ENCODE results near the gene CAV2.

Gene CAV2

GRCh38 chr7:116495736-116496135, 3.8 kb upstream of the CAV2 start:
- DNase-seq (ENCODE audit: low read depth in 2 of 2) = no peak

GRCh38 chr7:116496653-116497052, 2.9 kb upstream of the CAV2 start:
- DNase-seq (ENCODE audit: low read depth in 2 of 2) = no peak

- no peak for DNase-seq (ENCODE audit: low read depth in 2 of 2)
Measured at GRCh38 chr7:116497708-116498107, 1.8 kb upstream of the CAV2 start.

DNA sequence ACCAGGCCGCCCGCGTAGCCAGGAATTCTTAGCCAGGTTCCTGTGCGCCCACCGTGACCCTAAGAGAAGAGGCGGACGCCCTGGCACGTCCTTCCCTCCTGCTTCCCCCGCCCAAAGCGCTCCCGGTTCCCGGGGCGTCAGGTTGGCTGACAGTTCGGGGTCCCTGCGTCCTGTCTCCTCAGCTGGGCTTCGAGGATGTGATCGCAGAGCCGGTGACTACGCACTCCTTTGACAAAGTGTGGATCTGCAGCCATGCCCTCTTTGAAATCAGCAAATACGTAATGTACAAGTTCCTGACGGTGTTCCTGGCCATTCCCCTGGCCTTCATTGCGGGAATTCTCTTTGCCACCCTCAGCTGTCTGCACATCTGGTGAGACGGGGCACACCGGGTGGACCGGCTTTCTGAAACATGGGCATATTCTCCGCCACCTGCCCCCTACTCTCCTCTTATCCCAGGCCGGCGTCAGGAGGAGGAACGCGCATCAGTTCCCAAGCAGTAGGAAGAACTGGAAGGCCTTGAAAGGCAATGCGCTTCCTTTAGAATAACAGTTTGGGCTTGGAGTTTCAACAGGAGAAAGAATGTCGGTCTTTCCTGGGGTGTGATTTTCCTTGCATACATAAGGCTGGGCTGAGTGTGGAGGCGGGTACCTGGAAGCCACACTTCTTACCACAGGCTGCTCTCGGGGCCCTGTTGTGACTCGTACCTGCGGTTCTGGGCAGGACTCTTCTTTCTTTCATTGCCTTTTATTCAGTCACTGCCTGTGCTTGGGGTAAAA, 728 bp downstream of the CAV2 start:
- DNase-seq (ENCODE audit: low read depth in 2 of 2) = no peak

GRCh38 chr7:116501425-116502167, 2.1 kb downstream of the CAV2 start:
- DNase-seq (ENCODE audit: low read depth in 2 of 2) = no peak

GRCh38 chr7:116502201-116503096, 2.9 kb downstream of the CAV2 start:
- no peak for DNase-seq (ENCODE audit: low read depth in 2 of 2)

DNA sequence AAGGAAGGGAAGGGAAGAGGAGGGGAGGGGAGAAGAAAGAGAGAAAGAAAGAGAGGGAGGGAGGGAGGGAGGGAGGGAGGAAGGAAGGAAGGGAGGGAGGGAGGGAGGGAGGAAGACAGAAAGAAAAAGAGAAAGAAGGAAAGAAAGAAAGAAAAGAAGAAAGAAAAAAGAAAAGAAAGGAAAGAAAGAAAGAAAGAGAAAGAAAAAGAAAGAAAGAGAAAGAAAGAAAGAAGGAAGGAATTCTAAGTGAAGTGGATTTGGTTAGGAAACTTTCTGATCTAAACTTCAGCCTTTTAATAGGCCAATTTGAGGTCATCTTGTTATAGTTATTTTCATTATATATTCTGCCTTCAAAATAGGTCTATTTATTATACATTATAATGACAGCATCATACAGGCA, 4.3 kb downstream of the CAV2 start:
- no peak for DNase-seq (ENCODE audit: low read depth in 2 of 2)

DNA sequence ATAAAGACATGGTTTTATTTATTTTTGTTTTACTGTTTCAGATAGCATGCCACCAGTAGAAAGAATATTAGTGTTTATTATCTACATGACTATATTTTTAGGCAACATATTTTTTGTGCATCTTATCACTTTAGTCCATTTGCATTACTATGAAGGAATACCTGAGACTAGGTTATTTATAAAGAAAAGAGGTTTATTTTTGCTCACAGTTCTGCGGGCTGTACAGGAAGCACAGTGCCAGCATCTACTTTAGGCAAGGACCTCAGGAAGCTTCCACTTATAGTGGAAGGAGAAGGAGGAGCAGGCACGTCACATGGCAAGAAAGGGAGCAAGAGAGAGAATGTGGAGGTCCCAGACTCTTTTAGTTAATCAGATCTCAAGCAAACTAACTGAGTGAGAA, 5.7 kb downstream of the CAV2 start:
- DNase-seq (ENCODE audit: low read depth in 2 of 2) = no peak

DNA sequence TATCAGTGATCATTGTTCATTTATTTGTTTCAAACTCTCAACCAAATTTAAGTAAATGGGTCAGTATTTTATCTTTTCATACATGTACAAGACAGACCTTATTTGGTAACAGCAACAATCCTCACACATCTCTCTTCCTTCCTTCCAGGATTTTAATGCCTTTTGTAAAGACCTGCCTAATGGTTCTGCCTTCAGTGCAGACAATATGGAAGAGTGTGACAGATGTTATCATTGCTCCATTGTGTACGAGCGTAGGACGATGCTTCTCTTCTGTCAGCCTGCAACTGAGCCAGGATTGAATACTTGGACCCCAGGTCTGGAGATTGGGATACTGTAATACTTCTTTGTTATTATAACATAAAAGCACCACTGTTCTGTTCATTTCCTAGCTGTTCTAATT, 6.3 kb downstream of the CAV2 start:
- no peak for DNase-seq (ENCODE audit: low read depth in 2 of 2)

DNA sequence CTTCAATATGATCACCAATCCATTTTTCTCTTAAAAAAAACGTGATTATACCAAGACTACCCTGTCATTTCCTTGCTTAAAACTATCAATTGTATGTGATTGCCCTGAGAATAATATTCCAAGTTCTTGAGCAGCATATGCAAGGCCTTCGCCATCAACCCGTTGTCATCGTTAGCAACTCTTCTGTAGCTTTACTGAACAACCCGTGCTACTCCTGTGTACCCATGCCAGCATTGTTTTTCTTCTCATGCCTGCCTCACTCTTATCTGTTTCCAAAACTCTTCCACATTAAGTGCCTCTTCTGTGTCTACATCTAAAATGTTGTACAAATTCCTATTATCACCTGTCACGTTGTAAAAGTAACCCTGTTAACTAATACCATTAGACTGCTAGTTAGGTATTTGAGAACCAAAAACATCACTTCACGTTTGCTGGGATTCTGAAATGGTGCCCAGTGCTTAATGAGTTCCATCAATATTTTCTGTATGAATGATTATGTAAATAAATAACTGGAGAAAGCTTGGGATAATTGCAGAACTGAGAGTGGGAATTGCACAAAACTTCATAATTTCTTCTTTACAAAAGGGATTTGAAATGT, 10.5 kb downstream of the CAV2 start:
- no peak for DNase-seq (ENCODE audit: low read depth in 2 of 2)

DNA sequence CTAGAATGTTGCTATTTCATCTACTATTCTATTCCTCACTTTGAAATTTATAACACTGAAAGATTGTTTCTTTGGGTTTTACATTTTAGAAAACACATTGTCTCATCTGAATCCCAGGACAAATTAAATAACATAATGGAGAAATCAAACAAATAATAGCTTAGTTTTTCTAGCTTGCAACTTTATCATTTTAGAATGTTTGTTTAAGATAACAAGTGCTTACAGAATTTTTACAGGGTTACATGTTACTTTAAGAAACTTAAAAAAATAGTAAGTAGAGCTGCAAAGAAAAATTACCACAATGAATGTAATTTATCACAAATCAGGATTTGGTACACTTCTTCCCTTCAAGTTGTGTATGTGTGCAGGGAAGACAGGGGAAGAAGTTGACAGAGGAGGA, 11.3 kb downstream of the CAV2 start:
- DNase-seq (ENCODE audit: low read depth in 2 of 2) = no peak

GRCh38 chr7:116511552-116512519, 12.3 kb downstream of the CAV2 start:
- DNase-seq (ENCODE audit: low read depth in 2 of 2) = no peak

GRCh38 chr7:116512520-116513188, 13.1 kb downstream of the CAV2 start:
- DNase-seq (ENCODE audit: low read depth in 2 of 2) = no peak

DNA sequence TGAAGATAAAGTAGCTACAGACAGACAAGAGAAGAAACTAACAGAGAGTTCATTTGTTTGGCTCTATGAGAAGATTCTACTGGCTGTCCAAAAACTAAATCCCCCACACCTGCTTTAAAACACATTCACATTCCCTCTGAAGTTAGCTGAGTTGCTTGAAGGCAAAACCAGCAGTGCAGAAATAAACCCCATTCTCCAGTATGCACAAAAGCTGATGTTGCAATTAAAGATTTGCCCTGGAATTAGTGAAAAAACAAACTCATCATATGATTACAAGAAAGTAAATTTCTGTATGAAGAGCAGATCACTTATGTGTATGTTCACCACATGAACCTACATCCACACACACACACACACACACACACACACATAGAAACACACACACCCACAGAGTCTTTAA, 16.0 kb downstream of the CAV2 start:
- no peak for DNase-seq (ENCODE audit: low read depth in 2 of 2)

GRCh38 chr7:116516324-116516723, 16.8 kb downstream of the CAV2 start:
- no peak for DNase-seq (ENCODE audit: low read depth in 2 of 2)

GRCh38 chr7:116517626-116518025, 18.1 kb downstream of the CAV2 start:
- DNase-seq (ENCODE audit: low read depth in 2 of 2) = no peak

- no peak for DNase-seq (ENCODE audit: low read depth in 2 of 2)
Measured at GRCh38 chr7:116518961-116519360, 19.4 kb downstream of the CAV2 start.

DNA sequence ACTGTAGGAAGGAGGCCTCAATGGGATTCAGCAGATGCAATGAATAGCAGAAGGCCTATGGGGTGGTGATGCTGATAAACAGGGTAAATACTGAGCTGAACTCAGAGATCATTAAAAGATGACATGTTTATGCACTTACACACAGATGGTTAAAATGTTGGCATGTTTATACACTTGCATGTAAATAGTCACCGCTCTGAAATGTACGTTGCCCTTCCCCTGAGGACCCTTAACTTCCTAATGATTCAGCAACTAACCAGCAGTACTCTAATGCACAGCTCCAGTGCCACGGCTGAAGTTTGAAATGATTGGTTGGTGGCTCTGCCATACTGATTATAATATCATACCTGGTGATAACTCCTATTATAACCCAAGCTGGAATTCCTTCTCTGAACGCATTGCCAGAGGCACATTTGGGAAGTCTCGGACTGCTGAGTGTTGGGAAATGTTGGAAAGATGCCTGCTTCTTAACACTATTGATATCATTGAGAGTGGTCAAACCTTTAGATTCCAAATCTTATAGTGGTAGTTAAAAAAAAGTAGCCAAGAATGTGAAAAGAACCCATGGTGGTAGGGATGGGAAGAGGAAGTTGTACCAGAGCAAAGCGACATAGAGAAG, 21.6 kb downstream of the CAV2 start:
- DNase-seq (ENCODE audit: low read depth in 2 of 2) = no peak

DNA sequence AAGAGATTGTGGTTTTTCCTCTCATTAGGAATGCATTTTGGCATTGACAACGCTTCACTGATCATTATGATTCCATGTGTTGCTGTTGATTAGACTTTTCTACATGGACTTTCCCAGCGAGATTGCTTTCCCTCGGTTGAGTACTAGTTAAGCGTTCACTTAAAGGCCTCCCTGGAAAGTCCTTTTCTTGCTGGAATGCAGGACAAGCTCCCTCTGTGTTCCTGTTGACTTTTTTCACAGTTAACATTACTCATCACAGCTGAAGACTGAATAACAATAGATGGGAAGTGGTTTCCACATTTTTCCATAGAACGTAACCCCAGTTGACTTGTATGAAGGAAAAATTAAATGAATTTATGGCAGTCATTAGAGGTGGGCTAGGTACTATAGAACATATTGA, 22.7 kb downstream of the CAV2 start:
- DNase-seq (ENCODE audit: low read depth in 2 of 2) = no peak

DNA sequence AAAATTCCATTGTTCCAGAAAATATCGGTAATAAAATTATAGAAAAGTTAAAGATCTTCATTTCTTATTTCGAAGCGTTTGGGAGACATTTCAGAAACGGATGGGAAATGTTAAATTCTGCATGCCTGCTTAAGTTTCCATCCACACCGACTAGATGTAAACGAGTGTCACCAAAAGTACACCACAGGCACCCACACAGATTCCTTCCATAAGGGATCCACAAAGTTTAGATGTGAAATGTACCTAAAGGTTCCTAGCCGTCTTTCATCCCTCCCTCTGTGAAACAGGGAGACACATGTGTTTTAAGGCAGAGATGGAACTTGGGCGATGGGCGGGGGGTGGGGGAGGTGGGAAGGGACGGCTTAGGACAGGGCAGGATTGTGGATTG, 24.7 kb downstream of the CAV2 start:
- DNase-seq (ENCODE audit: low read depth in 2 of 2) = no peak
